VCaP (cell line): ENCODE data around the gene NEURL3.

Experiments
- H3K27ac ChIP-seq: fragments of 450-650 bp; 2 replicates; pipeline ENCODE4 v1.5.1; 2017
- CTCF ChIP-seq: fragments of 450-650 bp; conservative IDR thresholded peaks from 2 replicates; pipeline ENCODE4 v1.5.1; 2017; ENCODE audit warnings: mild to moderate bottlenecking, moderate library complexity

NEURL3 gene

GRCh38 chr2:96529376-96530143 lies 24.4 kb upstream of the NEURL3 start:
- no peak for TF ChIP-seq CTCF
- no peak overlapping the region for H3K27ac ChIP-seq

- no peak overlapping the region for H3K27ac ChIP-seq
- no peak for TF ChIP-seq CTCF
Measured at GRCh38 chr2:96528700-96529375, 23.7 kb upstream of the NEURL3 start.

GRCh38 chr2:96528006-96528699 lies 23.0 kb upstream of the NEURL3 start:
- no peak overlapping the region for H3K27ac ChIP-seq
- no peak for TF ChIP-seq CTCF

- no peak overlapping the region for H3K27ac ChIP-seq
- TF ChIP-seq CTCF, result no peak
Measured at GRCh38 chr2:96527286-96528005, 22.3 kb upstream of the NEURL3 start.

- no peak for TF ChIP-seq CTCF
- no peak overlapping the region for H3K27ac ChIP-seq
Measured at GRCh38 chr2:96526615-96527285, 21.6 kb upstream of the NEURL3 start.

- H3K27ac ChIP-seq, result no peak overlapping the region
- TF ChIP-seq CTCF, result no peak
Measured at GRCh38 chr2:96526101-96526591, 21.0 kb upstream of the NEURL3 start.
